ENCODE measurements around the gene SP6.

- TF ChIP-seq CTCF (conservative IDR thresholded peaks at IDR 0.05 in 1 of 2, IDR thresholded peaks at IDR 0.05 in 1 of 2; ENCODE audit: extremely low read depth in 1 of 2, insufficient read depth in 1 of 2, low read depth in 1 of 2, low read length in 2 of 2) (no peak), EZH2 (IDR thresholded peaks at IDR 0.05; ENCODE audit: borderline replicate concordance, low read length) (no peak)
Measured at GRCh38 chr17:47806026-47806912, 44.7 kb downstream of the SP6 start.

Data from mammary epithelial cell (primary cell).